ENCODE data around the gene AGBL5.
A peak's percentile ranks its signal among the peaks of the same experiment; 100 is the strongest.

AGBL5 gene

GRCh38 chr2:27095745-27096651 lies 44.5 kb downstream of the AGBL5 start:
- no peak for DNase-seq (ENCODE audit: low read depth)
- peak overlapping the region; percentile 18 for H3K4me3 ChIP-seq (ENCODE audit: low read depth, low read length)
- TF ChIP-seq CTCF (IDR thresholded peaks at IDR 0.05; ENCODE audit: low read depth, low read length, missing control alignments), result no peak

- no peak overlapping the region for H3K4me3 ChIP-seq (ENCODE audit: low read depth, low read length)
- no peak for DNase-seq (ENCODE audit: low read depth)
- TF ChIP-seq CTCF (IDR thresholded peaks at IDR 0.05; ENCODE audit: low read depth, low read length, missing control alignments), result no peak
Observed at GRCh38 chr2:27096748-27097297, 45.4 kb downstream of the AGBL5 start.

GRCh38 chr2:27097341-27097740 lies 45.9 kb downstream of the AGBL5 start:
- no peak for TF ChIP-seq CTCF (IDR thresholded peaks at IDR 0.05; ENCODE audit: low read depth, low read length, missing control alignments)
- no peak for DNase-seq (ENCODE audit: low read depth)
- no peak overlapping the region for H3K4me3 ChIP-seq (ENCODE audit: low read depth, low read length)

GRCh38 chr2:27099334-27099955 lies 48.0 kb downstream of the AGBL5 start:
- no peak overlapping the region for H3K4me3 ChIP-seq (ENCODE audit: low read depth, low read length)
- no peak for TF ChIP-seq CTCF (IDR thresholded peaks at IDR 0.05; ENCODE audit: low read depth, low read length, missing control alignments)
- DNase-seq (ENCODE audit: low read depth), result no peak

- no peak for TF ChIP-seq CTCF (IDR thresholded peaks at IDR 0.05; ENCODE audit: low read depth, low read length, missing control alignments)
- H3K4me3 ChIP-seq (ENCODE audit: low read depth, low read length), result no peak overlapping the region
- no peak for DNase-seq (ENCODE audit: low read depth)
Observed at GRCh38 chr2:27100036-27100435, 48.6 kb downstream of the AGBL5 start.

- H3K4me3 ChIP-seq (ENCODE audit: low read depth, low read length), result no peak overlapping the region
- DNase-seq (ENCODE audit: low read depth), result no peak
- no peak for TF ChIP-seq CTCF (IDR thresholded peaks at IDR 0.05; ENCODE audit: low read depth, low read length, missing control alignments)
Observed at GRCh38 chr2:27102329-27102728, 50.9 kb downstream of the AGBL5 start.
